Measurements from ENCODE around the gene TSPAN5.
A peak's percentile ranks its signal among the peaks of the same experiment; 100 is the strongest.

Gene TSPAN5

DNA sequence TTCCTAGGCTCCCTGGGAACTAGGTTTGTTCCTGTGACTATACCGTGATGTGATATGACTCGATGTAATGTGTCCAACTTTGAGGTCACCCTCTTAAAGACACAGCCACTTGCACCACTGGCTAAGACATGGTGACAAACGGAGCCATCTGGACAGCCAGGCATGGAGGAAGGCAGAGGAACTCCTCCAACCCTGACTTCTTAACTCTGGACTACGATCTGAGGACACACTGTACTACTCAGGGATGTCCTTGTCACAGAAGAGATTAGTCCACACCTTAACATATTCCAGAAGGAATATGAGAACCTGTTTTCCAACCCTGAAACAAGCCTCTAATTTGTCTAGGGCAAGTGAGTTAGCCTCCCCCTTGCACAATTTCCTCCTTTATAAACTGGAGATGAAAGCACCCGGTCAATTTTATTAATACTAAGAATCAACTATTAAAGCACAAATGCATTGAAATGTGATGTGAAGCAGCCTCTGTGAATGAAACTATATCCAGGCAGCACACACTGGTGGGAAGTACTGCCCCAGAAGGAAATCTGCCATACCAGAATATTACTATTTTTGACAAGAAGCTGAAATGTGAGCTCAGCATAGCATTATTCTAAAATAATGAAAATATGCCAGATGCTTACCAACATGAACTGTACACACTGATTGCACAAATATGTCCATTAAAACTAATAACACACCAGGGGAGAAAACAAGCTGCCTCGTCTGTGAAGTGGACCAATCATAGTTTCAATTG is 47.3 kb downstream of the TSPAN5 start (continued):
- TF ChIP-seq ZNF274 (IDR thresholded peaks at IDR 0.05; ENCODE audit: low read length): no peak
- TF ChIP-seq ZNF274 (tag by site-specific recombination; IDR thresholded peaks at IDR 0.05; ENCODE audit: borderline replicate concordance): no peak
- TF ChIP-seq YY2 (tag by site-specific recombination; IDR thresholded peaks at IDR 0.05): no peak
- TF ChIP-seq ZNF658 (tag by site-specific recombination; IDR thresholded peaks at IDR 0.05): no peak
- no peak for TF ChIP-seq ZBTB11 (tag by site-specific recombination; conservative IDR thresholded peaks at IDR 0.05; ENCODE audit: low read depth)
- TF ChIP-seq, protein P1, sequence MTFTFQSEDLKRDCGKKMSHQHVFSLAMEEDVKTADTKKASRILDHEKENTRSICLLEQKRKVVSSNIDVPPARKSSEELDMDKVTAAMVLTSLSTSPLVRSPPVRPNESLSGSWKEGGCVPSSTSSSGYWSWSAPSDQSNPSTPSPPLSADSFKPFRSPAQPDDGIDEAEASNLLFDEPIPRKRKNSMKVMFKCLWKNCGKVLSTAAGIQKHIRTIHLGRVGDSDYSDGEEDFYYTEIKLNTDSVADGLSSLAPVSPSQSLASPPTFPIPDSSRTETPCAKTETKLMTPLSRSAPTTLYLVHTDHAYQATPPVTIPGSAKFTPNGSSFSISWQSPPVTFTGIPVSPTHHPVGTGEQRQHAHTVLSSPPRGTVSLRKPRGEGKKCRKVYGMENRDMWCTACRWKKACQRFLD (tag by site-specific recombination; IDR thresholded peaks at IDR 0.05): no peak
- no peak for TF ChIP-seq PRDM1 (tag by site-specific recombination; IDR thresholded peaks at IDR 0.05)
- TF ChIP-seq ZNF529 (tag by site-specific recombination; IDR thresholded peaks at IDR 0.05; ENCODE audit: insufficient replicate concordance): no peak
- no peak for TF ChIP-seq KLF16 (tag by site-specific recombination; IDR thresholded peaks at IDR 0.05)

DNA sequence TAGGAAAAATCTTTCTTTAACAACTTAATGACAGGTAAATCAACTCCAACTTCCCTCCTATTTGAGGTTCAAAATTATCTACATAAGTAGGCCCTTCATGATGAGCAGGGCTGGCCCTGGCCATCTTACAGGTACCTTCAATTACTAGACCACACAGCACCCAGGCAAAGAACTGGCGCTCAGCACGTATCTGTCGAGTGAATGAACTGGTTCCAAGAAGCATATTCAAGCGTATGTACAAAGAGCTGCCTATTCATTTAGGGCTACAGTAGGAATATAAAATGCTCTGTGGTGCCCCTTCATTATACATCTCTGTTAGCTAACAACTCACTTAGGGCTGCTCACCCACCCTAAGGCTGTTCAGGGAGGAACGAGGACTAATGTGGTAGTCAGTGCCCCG is 48.0 kb downstream of the TSPAN5 start:
- no peak overlapping the region for H3K27ac ChIP-seq (ENCODE audit: extremely low read depth, low read depth, low read length)
- H3K4me1 ChIP-seq (ENCODE audit: control insufficient read depth, insufficient read depth, low read length): peaks cover 5% of the 10 kb centered on the region
- no peaks in the 10 kb centered on the region for H3K9me3 ChIP-seq (ENCODE audit: control insufficient read depth, insufficient read depth, low read depth, low read length)
- no peak overlapping the region for H3K4me3 ChIP-seq (ENCODE audit: low read depth, low read length)
- CTCF ChIA-PET: no interaction called here
- POLR2A ChIA-PET: no interaction called here
- no peaks in the 10 kb centered on the region for H3K36me3 ChIP-seq (ENCODE audit: control insufficient read depth in 2 of 2, insufficient read depth in 1 of 2, low read length in 2 of 2)
- no peak for TF ChIP-seq ZNF416 (tag by site-specific recombination; IDR thresholded peaks at IDR 0.05)
- no peak for TF ChIP-seq ZFHX2 (tag by site-specific recombination; conservative IDR thresholded peaks at IDR 0.05)
- no peak for TF ChIP-seq ZNF132 (tag by site-specific recombination; IDR thresholded peaks at IDR 0.05; ENCODE audit: borderline replicate concordance)

- POLR2A ChIA-PET: no interaction called here
- CTCF ChIA-PET: no interaction called here
- Histone ChIP-seq H3K27ac (ENCODE audit: extremely low read depth, low read depth, low read length) (no peak overlapping the region), H3K9me3 (ENCODE audit: control insufficient read depth, insufficient read depth, low read depth, low read length) (no peaks in the 10 kb centered on the region), H3K4me3 (ENCODE audit: low read depth, low read length) (no peak overlapping the region), H3K4me1 (ENCODE audit: control insufficient read depth, insufficient read depth, low read length) (peaks cover 5% of the 10 kb centered on the region), H3K36me3 (ENCODE audit: control insufficient read depth in 2 of 2, insufficient read depth in 1 of 2, low read length in 2 of 2) (no peaks in the 10 kb centered on the region)
- TF ChIP-seq ZNF302 (tag by site-specific recombination; IDR thresholded peaks at IDR 0.05; ENCODE audit: low read depth) (no peak), ZNF362 (tag by site-specific recombination; IDR thresholded peaks at IDR 0.05) (no peak), GLI4 (tag by site-specific recombination; IDR thresholded peaks at IDR 0.05) (no peak), ZBTB6 (tag by site-specific recombination; IDR thresholded peaks at IDR 0.05) (no peak), ZNF202 (tag by site-specific recombination; IDR thresholded peaks at IDR 0.05; ENCODE audit: borderline replicate concordance) (no peak), GFI1B (tag by site-specific recombination; IDR thresholded peaks at IDR 0.05) (no peak), ZNF24 (tag by site-specific recombination; IDR thresholded peaks at IDR 0.05) (no peak), ZNF518A (tag by site-specific recombination; conservative IDR thresholded peaks at IDR 0.05; ENCODE audit: low read depth) (0 out of 2 replicates have a peak, but pooled peaks have one; percentile 25)
These were observed 48.5 kb downstream of the TSPAN5 start for GRCh38 chr4:98609934-98610333.

All from HEK293 (cell line).